ENCODE results near the gene UBN1.

The UBN1 gene

DNA sequence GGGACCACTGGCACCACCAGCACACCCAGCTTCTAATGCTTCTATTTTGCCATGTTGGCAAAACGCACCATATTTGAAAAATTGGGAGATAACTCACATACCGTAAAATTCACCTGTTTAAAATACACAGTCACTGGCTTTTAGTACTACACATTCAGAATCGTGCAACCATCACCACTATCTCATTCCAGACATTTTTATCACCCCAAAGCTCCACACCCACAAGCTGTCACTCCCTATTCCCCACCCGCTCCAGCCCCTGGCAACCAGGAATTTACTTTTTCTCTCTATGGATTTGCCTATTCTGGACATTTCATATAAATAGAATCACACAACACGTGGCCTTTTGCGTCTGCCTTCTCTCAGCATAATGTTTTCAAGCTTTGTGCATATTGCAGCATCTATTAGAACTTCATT, 64.7 kb downstream of the UBN1 start:
- Mint-ChIP-seq H3K4me3 (no peak overlapping the region), H3K9me3 (no peaks in the 10 kb centered on the region), H3K27me3 (no peaks in the 10 kb centered on the region), H3K36me3 (ENCODE audit: low read depth) (no peaks in the 10 kb centered on the region), H3K4me1 (ENCODE audit: low read depth) (no peaks in the 10 kb centered on the region), H3K27ac (no peak overlapping the region)
- DNase-seq = no peak

DNA sequence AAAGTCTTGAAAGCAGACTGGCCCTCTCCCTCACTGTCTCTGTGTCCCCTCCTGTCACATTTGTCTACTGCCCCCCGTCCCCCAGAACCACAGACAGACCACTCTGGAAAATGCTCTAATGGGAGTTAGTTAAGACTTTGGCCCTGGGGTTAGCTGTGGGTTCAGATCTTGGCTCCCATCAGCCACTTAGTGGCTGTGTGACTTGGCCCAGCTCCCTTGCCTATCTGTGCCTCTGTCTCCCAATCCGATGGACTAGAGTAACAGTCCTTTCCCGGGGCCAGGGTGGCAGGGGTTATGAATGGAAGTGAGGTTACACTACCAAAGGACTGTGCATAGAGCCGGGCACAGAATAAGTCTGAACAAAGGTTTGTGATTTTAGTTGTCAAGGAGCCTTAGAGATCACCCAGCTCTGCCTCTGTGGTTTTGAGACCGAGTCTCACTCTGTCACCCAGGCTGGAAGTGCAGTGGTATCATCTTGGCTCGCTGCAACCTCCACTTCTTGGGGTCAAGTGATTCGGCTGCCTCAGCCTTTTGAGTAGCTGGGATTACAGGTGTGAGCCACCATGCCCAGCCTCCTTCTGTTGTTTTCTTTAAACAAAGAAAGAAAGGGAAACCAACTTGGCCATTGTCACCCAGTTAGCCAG, 66.0 kb downstream of the UBN1 start:
- H3K4me3 Mint-ChIP-seq = no peak overlapping the region
- peaks cover 3% of the 10 kb centered on the region for H3K27me3 Mint-ChIP-seq
- no peaks in the 10 kb centered on the region for H3K9me3 Mint-ChIP-seq
- H3K27ac Mint-ChIP-seq = no peak overlapping the region
- DNase-seq = no peak
- H3K36me3 Mint-ChIP-seq (ENCODE audit: low read depth) = no peaks in the 10 kb centered on the region
- no peaks in the 10 kb centered on the region for H3K4me1 Mint-ChIP-seq (ENCODE audit: low read depth)

DNA sequence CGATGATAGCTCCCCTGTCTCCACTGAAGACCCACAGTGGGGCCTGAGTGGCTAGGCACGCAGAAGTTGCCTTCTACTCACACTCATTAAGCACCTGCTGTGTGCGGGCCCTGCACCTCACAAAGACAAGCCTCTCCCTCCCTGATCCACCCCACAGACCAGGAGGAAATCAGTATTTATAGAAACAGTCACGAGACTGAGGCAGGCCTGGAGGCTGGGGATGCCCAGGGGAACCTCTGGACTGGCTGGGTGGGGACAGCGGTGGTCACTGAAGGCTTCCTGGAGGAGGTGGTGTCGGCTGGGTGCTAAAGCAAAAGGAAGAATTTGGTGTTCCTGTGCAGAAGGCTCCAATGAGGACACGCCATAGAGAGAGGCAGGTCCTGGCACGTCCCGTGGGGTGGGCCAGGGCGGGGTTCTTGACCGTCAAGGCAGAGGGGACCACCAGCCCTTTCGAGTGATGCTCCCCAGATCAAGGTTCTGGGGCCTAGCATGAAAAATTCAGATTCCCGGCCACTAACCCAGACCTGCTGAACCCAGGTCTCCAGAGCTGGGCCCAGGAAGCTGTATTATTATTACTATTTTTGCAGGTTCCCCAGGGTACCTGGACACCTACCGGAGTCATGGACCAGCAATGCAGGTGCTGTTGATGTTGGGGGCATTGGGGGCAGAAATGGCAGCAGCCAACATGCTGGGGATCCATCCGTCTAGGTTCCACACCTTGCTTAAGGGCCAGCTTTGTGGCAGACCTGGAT, 66.7 kb downstream of the UBN1 start:
- no peaks in the 10 kb centered on the region for H3K36me3 Mint-ChIP-seq (ENCODE audit: low read depth)
- no peak for DNase-seq
- H3K27me3 Mint-ChIP-seq = peaks cover 3% of the 10 kb centered on the region
- H3K27ac Mint-ChIP-seq = no peak overlapping the region
- no peaks in the 10 kb centered on the region for H3K9me3 Mint-ChIP-seq
- H3K4me1 Mint-ChIP-seq (ENCODE audit: low read depth) = no peaks in the 10 kb centered on the region
- no peak overlapping the region for H3K4me3 Mint-ChIP-seq

GRCh38 chr16:4914528-4915225, 67.4 kb downstream of the UBN1 start:
- Mint-ChIP-seq H3K27ac (no peak overlapping the region), H3K27me3 (peaks cover 3% of the 10 kb centered on the region), H3K4me1 (ENCODE audit: low read depth) (no peaks in the 10 kb centered on the region), H3K9me3 (no peaks in the 10 kb centered on the region), H3K4me3 (no peak overlapping the region), H3K36me3 (ENCODE audit: low read depth) (no peaks in the 10 kb centered on the region)
- no peak for DNase-seq

DNA sequence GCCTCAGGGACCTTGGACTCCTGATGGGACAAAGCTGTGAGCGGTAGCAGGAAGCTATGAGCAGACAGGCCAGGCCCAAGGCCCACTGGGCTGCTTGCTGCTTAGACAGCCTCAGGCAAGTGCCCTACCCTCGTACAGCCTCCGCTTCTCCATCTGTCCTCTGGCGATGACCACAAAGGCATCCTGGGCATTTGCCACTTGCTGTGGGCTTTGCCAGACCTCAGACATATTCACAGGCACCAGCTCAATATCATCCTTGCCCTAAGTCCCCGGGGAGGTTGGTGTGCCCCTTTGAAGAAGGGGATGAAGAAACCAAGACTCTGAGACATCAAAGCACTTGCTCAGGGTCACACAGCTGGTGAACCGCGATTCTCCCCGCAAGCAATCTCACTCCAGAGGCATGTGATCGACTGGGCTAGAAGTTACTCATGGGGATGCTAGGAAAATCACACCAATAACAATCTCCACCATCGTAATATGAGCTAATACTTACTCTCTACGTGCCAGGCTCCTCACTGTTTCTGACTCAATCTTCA, 68.0 kb downstream of the UBN1 start:
- no peaks in the 10 kb centered on the region for H3K36me3 Mint-ChIP-seq (ENCODE audit: low read depth)
- H3K27ac Mint-ChIP-seq = no peak overlapping the region
- H3K27me3 Mint-ChIP-seq = peaks cover 3% of the 10 kb centered on the region
- DNase-seq = no peak
- no peaks in the 10 kb centered on the region for H3K9me3 Mint-ChIP-seq
- H3K4me3 Mint-ChIP-seq = no peak overlapping the region
- no peaks in the 10 kb centered on the region for H3K4me1 Mint-ChIP-seq (ENCODE audit: low read depth)

GRCh38 chr16:4917117-4917516, 69.8 kb downstream of the UBN1 start:
- Mint-ChIP-seq H3K4me3 (no peak overlapping the region), H3K27me3 (peaks cover 3% of the 10 kb centered on the region), H3K9me3 (no peaks in the 10 kb centered on the region), H3K36me3 (ENCODE audit: low read depth) (no peaks in the 10 kb centered on the region), H3K4me1 (ENCODE audit: low read depth) (no peaks in the 10 kb centered on the region), H3K27ac (no peak overlapping the region)
- no peak for DNase-seq

GRCh38 chr16:4918781-4919251, 71.5 kb downstream of the UBN1 start:
- H3K36me3 Mint-ChIP-seq (ENCODE audit: low read depth) = no peaks in the 10 kb centered on the region
- peaks cover 5% of the 10 kb centered on the region for H3K27me3 Mint-ChIP-seq
- no peaks in the 10 kb centered on the region for H3K9me3 Mint-ChIP-seq
- H3K4me3 Mint-ChIP-seq = no peak overlapping the region
- H3K27ac Mint-ChIP-seq = no peak overlapping the region
- H3K4me1 Mint-ChIP-seq (ENCODE audit: low read depth) = no peaks in the 10 kb centered on the region
- DNase-seq = no peak

- no peak for DNase-seq
- Mint-ChIP-seq H3K4me1 (ENCODE audit: low read depth) (no peaks in the 10 kb centered on the region), H3K9me3 (peaks cover 1% of the 10 kb centered on the region), H3K27me3 (peaks cover 7% of the 10 kb centered on the region), H3K36me3 (ENCODE audit: low read depth) (no peaks in the 10 kb centered on the region), H3K4me3 (no peak overlapping the region), H3K27ac (no peak overlapping the region)
These were observed 73.5 kb downstream of the UBN1 start for GRCh38 chr16:4920826-4921225.

GRCh38 chr16:4922721-4923342, 75.6 kb downstream of the UBN1 start:
- Mint-ChIP-seq H3K27me3 (peaks cover 4% of the 10 kb centered on the region), H3K36me3 (ENCODE audit: low read depth) (no peaks in the 10 kb centered on the region), H3K4me1 (ENCODE audit: low read depth) (no peaks in the 10 kb centered on the region), H3K4me3 (no peak overlapping the region), H3K9me3 (peaks cover 13% of the 10 kb centered on the region), H3K27ac (no peak overlapping the region)
- no peak for DNase-seq

DNA sequence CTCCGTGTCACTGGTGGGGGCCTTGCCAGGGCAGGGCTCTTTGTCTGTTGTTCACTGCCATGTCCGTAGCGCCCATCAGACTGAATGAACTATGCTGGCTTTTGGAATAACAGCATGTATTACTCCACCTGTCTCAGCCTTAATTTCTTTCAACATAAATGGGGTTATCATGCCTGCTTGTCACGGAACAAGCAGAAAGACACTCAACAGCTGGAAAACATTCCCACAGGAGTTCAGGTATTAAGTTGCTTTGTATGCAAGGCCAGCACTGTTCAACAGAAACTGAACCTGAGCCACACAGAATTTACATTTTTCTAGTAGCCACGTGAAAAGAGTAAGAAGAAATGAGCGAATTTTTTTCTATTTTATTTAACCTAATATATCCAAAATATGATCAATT, 76.6 kb downstream of the UBN1 start:
- DNase-seq = no peak
- H3K27me3 Mint-ChIP-seq = peaks cover 4% of the 10 kb centered on the region
- H3K36me3 Mint-ChIP-seq (ENCODE audit: low read depth) = no peaks in the 10 kb centered on the region
- no peak overlapping the region for H3K27ac Mint-ChIP-seq
- no peak overlapping the region for H3K4me3 Mint-ChIP-seq
- no peaks in the 10 kb centered on the region for H3K4me1 Mint-ChIP-seq (ENCODE audit: low read depth)
- peaks cover 13% of the 10 kb centered on the region for H3K9me3 Mint-ChIP-seq

DNA sequence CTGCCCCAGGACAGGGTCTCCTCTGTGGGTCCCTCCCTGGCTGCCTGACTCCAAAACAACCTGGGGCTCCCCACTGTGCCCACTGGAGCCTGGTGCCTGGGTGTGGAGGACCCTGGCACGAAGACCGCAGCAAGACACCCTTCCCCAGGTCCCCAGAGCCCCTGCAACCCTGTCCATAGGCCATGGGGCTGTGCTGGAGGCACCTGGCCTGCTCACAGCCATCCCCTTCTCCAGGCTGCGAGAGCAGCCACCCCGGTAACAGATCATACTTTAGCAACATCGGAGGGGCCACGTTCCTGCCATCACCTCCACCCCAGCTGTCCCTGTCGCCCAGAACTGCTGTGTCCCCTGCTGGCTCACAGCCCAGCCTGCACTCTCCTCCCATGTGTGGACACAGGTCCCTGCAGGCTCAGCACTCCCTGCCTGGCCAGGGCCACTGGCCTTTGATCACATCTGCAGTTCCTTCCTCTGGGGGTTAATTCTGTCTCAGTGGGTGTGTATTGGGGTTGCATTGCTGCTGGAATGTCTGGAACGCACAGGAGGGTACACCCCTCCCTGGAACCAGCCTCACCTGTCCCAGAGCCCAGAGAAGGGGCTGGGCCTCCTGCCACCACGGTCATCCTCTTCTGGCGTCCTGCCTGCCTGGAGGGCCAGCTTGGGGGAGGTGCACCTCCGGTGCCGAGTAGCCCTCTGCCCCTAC, 77.5 kb downstream of the UBN1 start:
- no peak for DNase-seq
- H3K27ac Mint-ChIP-seq = no peak overlapping the region
- H3K36me3 Mint-ChIP-seq (ENCODE audit: low read depth) = no peaks in the 10 kb centered on the region
- H3K4me3 Mint-ChIP-seq = no peak overlapping the region
- no peaks in the 10 kb centered on the region for H3K4me1 Mint-ChIP-seq (ENCODE audit: low read depth)
- H3K27me3 Mint-ChIP-seq = peaks cover 4% of the 10 kb centered on the region
- peaks cover 13% of the 10 kb centered on the region for H3K9me3 Mint-ChIP-seq

DNA sequence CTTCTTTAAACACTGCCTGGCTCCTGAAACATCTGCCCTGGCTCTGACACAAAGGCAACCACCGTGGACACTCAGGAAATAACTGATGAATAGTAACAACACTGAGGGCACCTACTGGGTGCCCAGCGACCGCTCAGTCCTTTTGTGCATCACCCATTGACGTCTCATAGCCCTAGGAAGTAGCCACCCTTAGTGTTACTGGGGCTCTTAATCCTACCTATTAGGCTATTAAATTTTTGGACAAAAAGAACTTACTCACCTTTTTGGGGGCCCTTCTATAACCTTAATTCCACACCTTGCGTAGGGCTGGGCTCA, 78.0 kb downstream of the UBN1 start:
- Mint-ChIP-seq H3K9me3 (peaks cover 13% of the 10 kb centered on the region), H3K4me3 (no peak overlapping the region), H3K36me3 (ENCODE audit: low read depth) (no peaks in the 10 kb centered on the region), H3K27ac (no peak overlapping the region), H3K27me3 (peaks cover 4% of the 10 kb centered on the region), H3K4me1 (ENCODE audit: low read depth) (no peaks in the 10 kb centered on the region)
- no peak for DNase-seq

DNA sequence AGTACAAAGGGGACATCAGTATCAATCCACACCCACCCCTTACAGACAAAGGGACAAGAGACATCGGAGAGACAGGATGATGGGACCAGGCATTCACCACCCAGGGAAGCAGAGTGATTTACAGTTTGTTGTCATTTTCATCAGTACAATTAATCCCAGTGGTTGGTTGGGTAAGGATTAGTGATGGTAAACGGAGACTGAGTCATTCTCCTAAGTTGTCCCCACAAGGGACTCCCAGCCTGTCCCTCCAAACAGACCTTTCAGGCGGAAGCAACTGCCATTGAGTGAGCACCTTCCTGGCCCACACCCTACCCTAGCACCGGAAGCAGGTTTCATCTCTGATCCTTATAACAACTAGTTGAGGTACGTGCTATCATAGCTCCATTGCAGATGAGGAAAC, 78.5 kb downstream of the UBN1 start:
- H3K4me3 Mint-ChIP-seq = no peak overlapping the region
- no peak overlapping the region for H3K27ac Mint-ChIP-seq
- no peak for DNase-seq
- H3K36me3 Mint-ChIP-seq (ENCODE audit: low read depth) = no peaks in the 10 kb centered on the region
- H3K27me3 Mint-ChIP-seq = peaks cover 4% of the 10 kb centered on the region
- no peaks in the 10 kb centered on the region for H3K4me1 Mint-ChIP-seq (ENCODE audit: low read depth)
- H3K9me3 Mint-ChIP-seq = peaks cover 13% of the 10 kb centered on the region

DNA sequence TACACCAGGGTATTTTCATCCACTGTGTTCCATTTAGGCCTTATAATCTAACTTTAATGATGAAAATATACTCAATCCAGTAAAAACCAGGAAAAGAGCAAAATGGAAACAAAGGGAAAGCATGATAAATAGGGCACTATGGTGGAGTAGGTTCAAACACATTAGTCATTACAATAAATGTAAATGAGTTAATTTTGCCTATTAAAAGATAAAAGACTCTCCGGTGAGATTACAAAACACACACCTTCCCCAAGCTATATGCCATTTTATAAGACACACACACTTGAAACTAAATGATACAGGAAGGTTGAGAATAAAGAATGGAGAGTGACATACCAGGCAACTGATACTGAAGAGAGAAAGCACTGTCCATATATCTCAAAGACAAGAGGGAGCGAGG, 79.6 kb downstream of the UBN1 start:
- H3K36me3 Mint-ChIP-seq (ENCODE audit: low read depth) = no peaks in the 10 kb centered on the region
- H3K9me3 Mint-ChIP-seq = peaks cover 13% of the 10 kb centered on the region
- H3K4me3 Mint-ChIP-seq = no peak overlapping the region
- no peak overlapping the region for H3K27ac Mint-ChIP-seq
- DNase-seq = no peak
- H3K4me1 Mint-ChIP-seq (ENCODE audit: low read depth) = no peaks in the 10 kb centered on the region
- peaks cover 4% of the 10 kb centered on the region for H3K27me3 Mint-ChIP-seq
